ENCODE measurements around the gene RADX. TPM values are rescaled to one million over a fixed set of nuclear protein-coding genes. Genes with fewer than 3 reads are reported as not detected.

Gene RADX
- total RNA-seq (0.77 and 1.7 TPM in 2 replicates), polyA plus RNA-seq (0.37 and 1.9 TPM in 2 replicates), polyA minus RNA-seq (ENCODE audit: low replicate concordance) (0.48 and 1.2 TPM in 2 replicates)
- polyA plus RNA-seq (2012): 0.70 and 1.2 TPM in 2 replicates

DNA sequence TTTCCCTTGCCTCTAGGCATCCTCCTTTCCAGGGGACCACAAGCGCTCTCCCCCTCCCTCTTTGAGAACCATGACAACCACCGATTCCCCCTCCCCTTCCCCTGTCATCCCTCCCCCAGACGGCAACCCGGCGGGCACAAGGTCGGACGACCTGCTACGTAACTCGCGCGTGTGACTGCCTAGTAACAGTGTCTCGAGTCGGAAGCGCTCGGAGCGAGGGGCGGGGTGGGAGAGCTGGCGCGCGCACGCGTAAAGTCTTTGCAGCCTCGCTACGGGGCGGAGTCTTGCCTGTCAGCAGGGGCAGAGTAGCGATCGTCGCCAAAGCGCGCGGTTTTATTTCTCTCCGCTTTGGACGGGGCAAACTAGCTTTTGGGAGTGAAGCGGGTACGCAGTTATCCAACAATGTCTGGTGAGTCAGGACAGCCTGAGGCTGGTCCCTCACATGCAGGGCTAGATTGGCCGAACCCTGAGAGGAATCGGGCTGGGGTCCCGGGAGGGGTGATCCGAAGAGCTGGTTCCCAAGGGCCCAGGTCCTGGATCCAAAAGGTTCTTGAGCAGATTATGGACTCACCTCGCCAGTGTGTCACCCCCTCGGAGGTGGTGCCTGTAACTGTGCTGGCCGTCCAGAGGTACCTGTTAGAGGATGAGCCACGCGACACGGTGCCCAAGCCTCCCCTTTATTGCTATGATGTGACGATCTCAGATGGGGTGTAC, at the start of gene RADX:
Gene RADX, plus strand, starts transcription at position 300 of the 714 bp plus-strand sequence. Its CDS starts 103 bp downstream, at position 403.
- no peak within 1 kb of the TSS for H3K9ac ChIP-seq (ENCODE audit: insufficient read depth, low read length)

GRCh38 chrX:106564986-106565385, 46.8 kb upstream of the RADX start:
- DNase-seq (ENCODE audit: low read depth in 2 of 2): no peak
- no peaks in the 10 kb centered on the region for H3K27me3 ChIP-seq (ENCODE audit: control insufficient read depth, insufficient read depth, low read length)
- no peak overlapping the region for H3K9ac ChIP-seq (ENCODE audit: insufficient read depth, low read length)
- H3K27ac ChIP-seq (ENCODE audit: insufficient read depth, low read length): no peak overlapping the region
- no peak overlapping the region for H3K4me2 ChIP-seq (ENCODE audit: extremely low read depth, insufficient read depth, low read length)
- no peak overlapping the region for H3K4me3 ChIP-seq (replicated peaks in 1 of 4; ENCODE audit: control extremely low read depth in 1 of 4, insufficient read depth in 1 of 4, low read depth in 3 of 4, low read length in 4 of 4)
- no peaks in the 10 kb centered on the region for H4K20me1 ChIP-seq (ENCODE audit: control insufficient read depth, extremely low read depth, insufficient read depth, low read length)
- H3K36me3 ChIP-seq (ENCODE audit: control insufficient read depth, insufficient read depth, low read length): no peaks in the 10 kb centered on the region
- no peaks in the 10 kb centered on the region for H3K79me2 ChIP-seq (ENCODE audit: control insufficient read depth, insufficient read depth, low read length)
- no peaks in the 10 kb centered on the region for H3K9me3 ChIP-seq (ENCODE audit: control insufficient read depth, insufficient read depth, low read depth, low read length)
- H3K4me1 ChIP-seq (ENCODE audit: control insufficient read depth, extremely low read depth, insufficient read depth, low read length): no peaks in the 10 kb centered on the region
- TF ChIP-seq, protein P1, sequence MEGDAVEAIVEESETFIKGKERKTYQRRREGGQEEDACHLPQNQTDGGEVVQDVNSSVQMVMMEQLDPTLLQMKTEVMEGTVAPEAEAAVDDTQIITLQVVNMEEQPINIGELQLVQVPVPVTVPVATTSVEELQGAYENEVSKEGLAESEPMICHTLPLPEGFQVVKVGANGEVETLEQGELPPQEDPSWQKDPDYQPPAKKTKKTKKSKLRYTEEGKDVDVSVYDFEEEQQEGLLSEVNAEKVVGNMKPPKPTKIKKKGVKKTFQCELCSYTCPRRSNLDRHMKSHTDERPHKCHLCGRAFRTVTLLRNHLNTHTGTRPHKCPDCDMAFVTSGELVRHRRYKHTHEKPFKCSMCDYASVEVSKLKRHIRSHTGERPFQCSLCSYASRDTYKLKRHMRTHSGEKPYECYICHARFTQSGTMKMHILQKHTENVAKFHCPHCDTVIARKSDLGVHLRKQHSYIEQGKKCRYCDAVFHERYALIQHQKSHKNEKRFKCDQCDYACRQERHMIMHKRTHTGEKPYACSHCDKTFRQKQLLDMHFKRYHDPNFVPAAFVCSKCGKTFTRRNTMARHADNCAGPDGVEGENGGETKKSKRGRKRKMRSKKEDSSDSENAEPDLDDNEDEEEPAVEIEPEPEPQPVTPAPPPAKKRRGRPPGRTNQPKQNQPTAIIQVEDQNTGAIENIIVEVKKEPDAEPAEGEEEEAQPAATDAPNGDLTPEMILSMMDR (conservative IDR thresholded peaks at IDR 0.05 in 1 of 2, IDR thresholded peaks at IDR 0.05 in 1 of 2; ENCODE audit: low read depth in 1 of 2, low read length in 2 of 2): no peak
- no peak for TF ChIP-seq EZH2 (IDR thresholded peaks at IDR 0.05; ENCODE audit: low read length, missing control alignments)
- no peak overlapping the region for H2AFZ ChIP-seq (ENCODE audit: low read length)

More for the DNA sequence above, at the start of gene RADX:
- no peaks in the 10 kb centered on the region for H3K36me3 ChIP-seq (ENCODE audit: control insufficient read depth, insufficient read depth, low read length)
- peak within 1 kb of the TSS; percentile 47 to 74 (median 63) for H3K4me3 ChIP-seq (replicated peaks in 1 of 4; ENCODE audit: control extremely low read depth in 1 of 4, insufficient read depth in 1 of 4, low read depth in 3 of 4, low read length in 4 of 4)
- no peaks in the 10 kb centered on the region for H3K9me3 ChIP-seq (ENCODE audit: control insufficient read depth, insufficient read depth, low read depth, low read length)
- no peaks in the 10 kb centered on the region for H3K79me2 ChIP-seq (ENCODE audit: control insufficient read depth, insufficient read depth, low read length)
- H3K4me2 ChIP-seq (ENCODE audit: extremely low read depth, insufficient read depth, low read length): peak within 1 kb of the TSS; percentile 75
- H3K4me1 ChIP-seq (ENCODE audit: control insufficient read depth, extremely low read depth, insufficient read depth, low read length): no peaks in the 10 kb centered on the region
- no peaks in the 10 kb centered on the region for H3K27me3 ChIP-seq (ENCODE audit: control insufficient read depth, insufficient read depth, low read length)
- DNase-seq (ENCODE audit: low read depth in 2 of 2): peak; percentile 62 to 75
- no peak for TF ChIP-seq EZH2 (IDR thresholded peaks at IDR 0.05; ENCODE audit: low read length, missing control alignments)
- TF ChIP-seq, protein P1 (conservative IDR thresholded peaks at IDR 0.05 in 1 of 2, IDR thresholded peaks at IDR 0.05 in 1 of 2; ENCODE audit: low read depth in 1 of 2, low read length in 2 of 2): no peak
- H3K27ac ChIP-seq (ENCODE audit: insufficient read depth, low read length): no peak within 1 kb of the TSS
- H2AFZ ChIP-seq (ENCODE audit: low read length): peak within 1 kb of the TSS; percentile 67
- H4K20me1 ChIP-seq (ENCODE audit: control insufficient read depth, extremely low read depth, insufficient read depth, low read length): no peaks in the 10 kb centered on the region

DNA sequence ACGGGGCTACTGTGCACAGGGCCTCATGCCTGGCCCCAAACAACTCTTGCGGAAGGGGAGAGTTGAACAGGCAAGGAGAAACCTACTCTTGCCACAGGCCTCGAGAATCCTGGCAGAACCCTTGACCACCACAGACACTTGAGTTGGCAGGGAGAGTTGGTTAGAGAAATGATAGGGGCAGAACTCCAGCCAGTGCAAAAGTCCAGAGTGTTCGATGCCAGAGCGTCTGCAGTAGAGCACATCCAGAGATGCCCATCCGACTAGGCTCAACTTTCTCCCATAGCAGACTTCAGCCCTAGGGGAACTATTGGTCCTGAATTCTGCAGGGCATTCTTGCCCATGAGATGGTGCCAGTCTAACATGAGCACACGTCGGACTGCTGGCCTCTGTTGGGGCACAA, 45.4 kb upstream of the RADX start:
- no peak for TF ChIP-seq EZH2 (IDR thresholded peaks at IDR 0.05; ENCODE audit: low read length, missing control alignments)
- TF ChIP-seq, protein P1 (conservative IDR thresholded peaks at IDR 0.05 in 1 of 2, IDR thresholded peaks at IDR 0.05 in 1 of 2; ENCODE audit: low read depth in 1 of 2, low read length in 2 of 2): no peak
- H3K79me2 ChIP-seq (ENCODE audit: control insufficient read depth, insufficient read depth, low read length): no peaks in the 10 kb centered on the region
- no peaks in the 10 kb centered on the region for H3K36me3 ChIP-seq (ENCODE audit: control insufficient read depth, insufficient read depth, low read length)
- H3K4me1 ChIP-seq (ENCODE audit: control insufficient read depth, extremely low read depth, insufficient read depth, low read length): no peaks in the 10 kb centered on the region
- H3K4me2 ChIP-seq (ENCODE audit: extremely low read depth, insufficient read depth, low read length): no peak overlapping the region
- H3K9me3 ChIP-seq (ENCODE audit: control insufficient read depth, insufficient read depth, low read depth, low read length): no peaks in the 10 kb centered on the region
- H4K20me1 ChIP-seq (ENCODE audit: control insufficient read depth, extremely low read depth, insufficient read depth, low read length): no peaks in the 10 kb centered on the region
- H3K27me3 ChIP-seq (ENCODE audit: control insufficient read depth, insufficient read depth, low read length): no peaks in the 10 kb centered on the region
- no peak overlapping the region for H3K27ac ChIP-seq (ENCODE audit: insufficient read depth, low read length)
- no peak overlapping the region for H3K9ac ChIP-seq (ENCODE audit: insufficient read depth, low read length)
- no peak for DNase-seq (ENCODE audit: low read depth in 2 of 2)
- H3K4me3 ChIP-seq (replicated peaks in 1 of 4; ENCODE audit: control extremely low read depth in 1 of 4, insufficient read depth in 1 of 4, low read depth in 3 of 4, low read length in 4 of 4): no peak overlapping the region
- no peak overlapping the region for H2AFZ ChIP-seq (ENCODE audit: low read length)
